Suprapubic skin (tissue), 4 donors: ENCODE measurements around the gene OR4K14. TPM values are rescaled to one million over a fixed set of nuclear protein-coding genes. Genes with fewer than 3 reads are reported as not detected.

Experiments used
- DNase-seq, 2 donors: peaks; one replicate each; pipeline ENCODE4 v3.0.0-alpha.2; 2019; ENCODE audit warnings: low spot score in 2 of 2
- H3K27ac ChIP-seq: fragments of 200-600 bp; sonication (generic); one replicate; pipeline ENCODE4 v1.5.1; 2019
- H3K27me3 ChIP-seq: fragments of 200-600 bp; sonication (generic); one replicate; pipeline ENCODE4 v1.5.1; 2019
- H3K36me3 ChIP-seq: fragments of 200-600 bp; sonication (generic); one replicate; pipeline ENCODE4 v1.5.1; 2019
- H3K4me1 ChIP-seq: fragments of 200-600 bp; sonication (generic); one replicate; pipeline ENCODE4 v1.5.1; 2019
- H3K4me3 ChIP-seq: fragments of 200-600 bp; sonication (generic); one replicate; pipeline ENCODE4 v1.5.1; 2019; ENCODE audit warnings: mild to moderate bottlenecking
- H3K9me3 ChIP-seq: fragments of 200-600 bp; sonication (generic); one replicate; pipeline ENCODE4 v1.5.1; 2019
- CTCF ChIP-seq, 2 donors: fragments of 200-600 bp in 1 of 2; fragments of 450-650 bp in 1 of 2; sonication (generic) in 1 of 2; IDR thresholded peaks; one replicate each; pipeline ENCODE4 v1.5.1; 2016 to 2019; ENCODE audit warnings: antibody characterized with exemption in 2 of 2, mild to moderate bottlenecking in 1 of 2, moderate library complexity in 1 of 2
- EP300 ChIP-seq: sonication (generic); formaldehyde crosslinking; IDR thresholded peaks from one replicate; pipeline ENCODE4 v1.6.1; 2017; ENCODE audit warnings: antibody characterized with exemption
- POLR2A ChIP-seq, 2 donors: fragments of 450-650 bp; IDR thresholded peaks; one replicate each; pipeline ENCODE4 v1.6.1; 2017; ENCODE audit warnings: antibody characterized with exemption in 2 of 2, mild to moderate bottlenecking in 2 of 2, moderate library complexity in 2 of 2
- POLR2AphosphoS5 ChIP-seq, 3 donors: sonication (generic); formaldehyde crosslinking; IDR thresholded peaks; one replicate each; pipeline ENCODE4 v1.6.1; 2017; ENCODE audit warnings: antibody characterized with exemption in 3 of 3
- WGBS: methylation state at CpG from one replicate; pipeline ENCODE4 v1.1.5; 2018; 5-methylcytosine and 5-hydroxymethylcytosine counted together
- total RNA-seq, 4 donors: library from RNA; depleted of rRNA; stranded (reverse); fragments of >200 nt; gene quantifications; one replicate each; pipeline ENCODE4 v1.1.0, GENCODE V29; 2016

OR4K14 gene
- total RNA-seq, result not detected

GRCh38 chr14:20019257-20019865, at the start of gene OR4K14:
Gene OR4K14, minus strand, starts transcription at chr14:20019307. Its CDS starts 4,114 bp downstream, at chr14:20015193.
- TF ChIP-seq CTCF (IDR thresholded peaks at IDR 0.05), result no peak
- no peak for TF ChIP-seq EP300
- no peak for TF ChIP-seq POLR2AphosphoS5 (IDR thresholded peaks at IDR 0.05)
- no peak for TF ChIP-seq POLR2A (IDR thresholded peaks at IDR 0.05)
- H3K36me3 ChIP-seq, result no peaks in the 10 kb centered on the region
- H3K4me3 ChIP-seq, result no peak within 1 kb of the TSS
- no peaks in the 10 kb centered on the region for H3K27me3 ChIP-seq
- 63% methylated on average over 2 of the region's 2 CpGs for WGBS
- no peaks in the 10 kb centered on the region for H3K4me1 ChIP-seq
- no peak within 1 kb of the TSS for H3K27ac ChIP-seq
- no peaks in the 10 kb centered on the region for H3K9me3 ChIP-seq
- no peak for DNase-seq

GRCh38 chr14:20059745-20060144, 40.6 kb upstream of the OR4K14 start, which contains the start of gene OR4L1:
Gene OR4L1, plus strand, starts transcription at chr14:20060045. Its CDS starts 0 bp downstream, at chr14:20060045.
- DNase-seq, result no peak
- Histone ChIP-seq H3K4me1 (no peaks in the 10 kb centered on the region), H3K27ac (no peak within 1 kb of the TSS), H3K27me3 (no peaks in the 10 kb centered on the region), H3K36me3 (no peaks in the 10 kb centered on the region), H3K9me3 (no peaks in the 10 kb centered on the region), H3K4me3 (no peak within 1 kb of the TSS)
- WGBS, result 63% methylated on average over 2 of the region's 2 CpGs
- TF ChIP-seq POLR2A (IDR thresholded peaks at IDR 0.05), result no peak
- no peak for TF ChIP-seq POLR2AphosphoS5 (IDR thresholded peaks at IDR 0.05)
- TF ChIP-seq EP300, result no peak
- no peak for TF ChIP-seq CTCF (IDR thresholded peaks at IDR 0.05)

GRCh38 chr14:20048202-20048601, 29.1 kb upstream of the OR4K14 start:
- Histone ChIP-seq H3K27ac (no peak overlapping the region), H3K27me3 (no peaks in the 10 kb centered on the region), H3K36me3 (no peaks in the 10 kb centered on the region), H3K4me1 (no peaks in the 10 kb centered on the region), H3K9me3 (peaks cover 4% of the 10 kb centered on the region), H3K4me3 (no peak overlapping the region)
- 67% methylated on average over 1 of the region's 1 CpG for WGBS
- DNase-seq, result no peak
- no peak for TF ChIP-seq EP300
- TF ChIP-seq CTCF (IDR thresholded peaks at IDR 0.05), result no peak
- no peak for TF ChIP-seq POLR2AphosphoS5 (IDR thresholded peaks at IDR 0.05)

GRCh38 chr14:20044243-20044642, 25.1 kb upstream of the OR4K14 start:
- H3K4me1 ChIP-seq, result no peaks in the 10 kb centered on the region
- H3K27ac ChIP-seq, result no peak overlapping the region
- H3K27me3 ChIP-seq, result no peaks in the 10 kb centered on the region
- no peak for DNase-seq
- WGBS, result 67% methylated on average over 5 of the region's 5 CpGs
- H3K9me3 ChIP-seq, result peaks cover 4% of the 10 kb centered on the region
- no peaks in the 10 kb centered on the region for H3K36me3 ChIP-seq
- TF ChIP-seq POLR2A (IDR thresholded peaks at IDR 0.05), result no peak
- no peak for TF ChIP-seq CTCF (IDR thresholded peaks at IDR 0.05)
- TF ChIP-seq EP300, result no peak
- H3K4me3 ChIP-seq, result no peak overlapping the region

- Histone ChIP-seq H3K27ac (no peak within 1 kb of the TSS), H3K4me3 (no peak within 1 kb of the TSS), H3K36me3 (no peaks in the 10 kb centered on the region), H3K27me3 (no peaks in the 10 kb centered on the region), H3K4me1 (no peaks in the 10 kb centered on the region), H3K9me3 (no peaks in the 10 kb centered on the region)
- no peak for DNase-seq
- WGBS, result 90% methylated on average over 4 of the region's 4 CpGs
- TF ChIP-seq POLR2AphosphoS5 (IDR thresholded peaks at IDR 0.05) (no peak), EP300 (no peak), CTCF (IDR thresholded peaks at IDR 0.05) (no peak), POLR2A (IDR thresholded peaks at IDR 0.05) (no peak)
Measured at GRCh38 chr14:20035938-20036337, 16.8 kb upstream of the OR4K14 start, which contains the start of gene OR4K13. Gene OR4K13, minus strand, starts transcription at chr14:20036038. Its CDS starts 1,280 bp downstream, at chr14:20034758.
